EH (cell line): Measurements from ENCODE around the gene COL28A1.
A peak's percentile ranks its signal among the peaks of the same experiment; 100 is the strongest.

Experiments
- DNase-seq: peaks from one replicate; pipeline ENCODE4 v3.0.0-alpha.2; 2015; ENCODE audit warnings: low read depth

COL28A1 gene

DNA sequence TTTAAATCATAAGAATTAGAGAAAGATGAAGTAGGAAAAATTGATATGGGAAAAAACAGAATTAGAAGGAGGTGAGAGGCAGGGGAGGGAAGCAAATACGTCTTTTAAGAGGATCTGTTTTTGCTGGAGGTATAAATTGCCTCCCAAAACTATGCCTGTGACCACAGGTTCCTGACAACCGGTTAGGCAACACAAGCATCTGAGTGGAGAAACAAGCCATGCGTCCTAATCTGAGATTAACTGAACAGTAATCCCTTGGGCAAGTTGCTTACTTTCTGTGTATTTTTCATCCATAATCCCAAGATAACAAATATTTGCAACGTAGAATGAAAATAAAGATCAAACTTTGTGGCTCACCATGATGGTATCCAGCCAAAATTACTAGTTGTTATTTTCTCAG lies 204.2 kb downstream of the COL28A1 start:
- DNase-seq, result no peak

DNA sequence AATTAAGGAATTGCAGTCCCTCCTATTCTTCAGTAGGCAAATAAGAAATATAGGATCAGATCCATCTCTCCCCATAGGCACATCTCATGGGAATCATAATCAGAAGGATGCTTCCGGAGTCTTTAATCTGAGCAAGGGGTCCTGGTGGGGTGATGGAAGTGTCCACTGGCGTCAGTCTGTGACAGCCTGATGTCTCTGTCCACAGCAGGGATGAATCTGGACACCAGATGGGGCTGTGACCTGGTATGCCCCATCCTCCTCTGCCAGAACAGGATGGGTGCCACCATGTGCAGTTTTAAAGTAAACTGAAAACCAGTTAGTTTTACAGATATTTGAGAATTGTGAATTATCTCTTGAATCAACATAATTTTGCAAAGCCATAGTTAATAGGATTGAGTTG lies 204.7 kb downstream of the COL28A1 start:
- peak; percentile 4 for DNase-seq

DNA sequence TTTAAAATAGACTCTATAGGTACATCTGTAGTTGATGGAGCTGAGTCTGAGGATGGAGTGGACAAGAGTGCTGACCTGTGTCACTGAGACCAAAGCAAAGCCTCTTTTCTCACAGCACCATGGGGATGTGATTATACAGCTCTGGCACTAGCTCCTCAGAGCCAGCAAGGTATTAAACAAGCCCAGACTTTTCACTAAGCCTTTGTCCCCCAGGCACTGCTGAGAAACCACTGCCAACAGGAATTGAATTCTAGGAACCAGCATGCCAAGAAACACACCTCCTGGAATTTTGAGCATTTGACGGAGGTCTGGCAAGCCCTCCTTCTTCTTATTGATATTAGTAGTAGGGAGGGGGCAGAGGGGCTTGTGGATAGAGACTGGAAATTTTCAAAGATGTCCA lies 206.3 kb downstream of the COL28A1 start:
- DNase-seq, result no peak

DNA sequence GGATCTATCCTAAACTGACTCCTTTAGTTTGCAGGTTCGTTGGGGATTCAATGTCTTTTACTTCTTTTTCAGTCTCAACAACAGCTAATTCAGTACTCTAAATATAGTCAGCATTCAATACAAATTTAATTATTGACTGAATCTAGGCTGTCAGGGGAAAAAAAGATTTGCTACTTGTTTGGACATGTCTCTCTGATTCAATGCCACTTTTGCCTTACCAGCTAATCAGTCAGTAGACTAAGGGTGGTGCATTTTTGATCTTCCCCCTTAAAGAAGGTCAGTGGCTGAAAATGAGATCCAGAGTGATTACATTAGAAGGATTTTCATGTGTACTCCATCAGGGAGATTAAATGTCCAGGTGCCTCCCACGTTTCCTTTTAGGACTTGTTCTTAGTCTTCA lies 208.2 kb downstream of the COL28A1 start:
- DNase-seq, result no peak

DNA sequence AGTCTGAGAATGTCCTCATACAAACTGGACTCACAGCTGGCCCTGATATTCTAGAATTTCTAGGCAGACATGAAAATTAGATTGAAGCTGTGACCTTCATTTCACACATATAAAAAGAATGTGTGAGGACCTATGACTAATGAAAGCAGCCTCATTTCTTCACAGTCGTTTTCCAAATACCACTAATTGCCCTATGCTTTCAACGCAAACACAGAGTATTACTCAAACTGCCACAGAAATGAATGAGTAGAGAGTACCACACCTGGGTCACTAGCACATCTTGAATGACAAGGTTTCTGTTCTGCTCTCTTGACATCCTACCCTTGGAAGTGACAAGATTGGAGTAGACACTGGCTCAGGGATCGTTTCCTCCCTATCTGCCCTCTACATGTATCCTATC lies 211.0 kb downstream of the COL28A1 start:
- no peak for DNase-seq

DNA sequence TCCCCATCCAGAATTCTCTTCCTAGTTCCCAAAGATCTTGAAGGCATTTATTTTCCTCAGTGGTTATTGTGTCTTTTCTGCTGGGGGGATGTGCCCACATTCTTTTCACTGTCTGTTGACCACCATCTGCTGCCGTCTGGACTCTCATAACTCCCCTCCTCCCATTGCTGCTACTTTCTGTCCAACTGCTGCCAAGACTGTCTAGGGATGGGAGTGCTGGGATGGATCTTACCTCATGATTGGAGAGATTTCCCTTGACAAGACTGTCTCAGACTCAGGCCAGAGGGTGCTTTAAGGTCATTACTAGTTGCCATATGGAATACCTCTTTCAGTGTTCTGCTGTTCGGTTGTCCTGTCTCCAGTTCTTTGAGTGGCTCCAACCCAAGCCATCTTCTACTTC lies 211.8 kb downstream of the COL28A1 start:
- no peak for DNase-seq

DNA sequence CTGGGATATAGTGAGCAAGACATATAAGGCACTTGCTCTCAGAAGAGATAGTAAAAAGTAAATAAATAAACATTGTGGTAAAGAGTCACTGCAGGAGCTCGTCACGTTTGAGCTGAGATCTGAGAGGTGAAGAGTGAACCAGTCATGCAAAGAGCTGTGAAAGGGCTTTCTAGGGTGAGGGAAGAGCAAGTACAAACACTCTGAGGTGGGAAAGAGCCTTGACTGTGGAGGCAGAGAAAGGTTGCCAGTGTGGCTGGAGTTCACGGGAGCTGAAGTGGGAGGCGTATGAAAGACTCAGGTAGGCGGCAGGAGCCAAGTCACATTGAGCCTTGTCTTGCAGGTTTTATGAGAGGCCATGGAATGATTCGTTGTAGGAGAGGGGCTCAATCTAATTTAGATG lies 212.3 kb downstream of the COL28A1 start:
- peak; percentile 6 for DNase-seq

DNA sequence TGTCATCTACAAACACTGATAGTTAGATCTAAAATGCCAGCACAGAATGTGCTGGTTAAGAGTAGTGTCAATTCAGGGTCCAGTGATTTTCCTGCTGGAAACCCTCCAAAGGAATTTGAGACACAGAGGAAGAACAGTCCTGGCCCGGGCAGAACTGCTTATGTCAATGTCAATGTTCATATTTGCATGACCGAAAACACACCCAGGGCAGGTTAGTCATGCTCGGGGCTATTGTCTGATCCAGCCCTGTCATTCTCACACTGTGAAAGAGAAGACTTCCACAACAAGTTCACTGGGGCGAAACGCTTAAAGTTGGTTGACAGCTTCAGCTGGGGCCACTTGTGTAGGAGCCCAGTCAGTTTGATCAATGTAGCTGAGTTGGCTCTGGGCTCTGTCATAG lies 214.0 kb downstream of the COL28A1 start:
- DNase-seq, result no peak

DNA sequence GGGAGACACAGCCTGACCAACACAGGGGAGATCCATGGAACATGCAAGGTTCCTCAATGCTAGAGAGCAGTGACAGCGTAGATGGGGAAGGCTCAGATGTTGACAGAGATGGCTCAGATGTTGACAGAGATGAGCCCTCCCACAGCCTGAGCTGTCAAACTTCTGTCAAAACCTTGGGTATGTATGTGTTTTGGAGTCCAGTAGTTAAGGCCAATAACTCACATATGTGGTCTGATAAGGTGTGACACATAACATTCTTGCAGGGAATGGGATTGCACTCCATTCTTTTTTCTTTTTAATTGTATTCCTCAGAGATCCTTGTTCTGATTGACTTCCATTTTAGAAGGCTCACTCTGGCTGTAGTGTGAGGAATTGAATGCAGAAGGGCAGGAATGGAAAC lies 217.1 kb downstream of the COL28A1 start:
- no peak for DNase-seq

DNA sequence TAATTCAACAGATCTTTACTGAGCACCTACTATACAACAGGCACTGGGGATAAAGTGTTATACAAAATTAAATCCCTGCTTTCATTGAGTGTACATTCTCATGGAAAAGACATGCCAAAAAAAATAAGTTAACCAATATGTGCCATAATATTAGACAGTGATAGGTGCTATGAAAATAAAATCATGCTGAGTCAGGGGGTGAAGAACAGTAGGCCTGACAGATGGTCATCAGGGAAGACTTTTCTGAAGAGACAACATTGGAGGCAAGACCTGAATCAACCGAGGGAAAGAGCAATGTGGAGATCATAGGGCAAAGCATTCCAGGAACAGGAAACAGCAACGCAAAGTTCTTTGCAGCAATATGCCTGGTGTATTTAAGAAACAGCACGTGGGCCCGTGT lies 217.8 kb downstream of the COL28A1 start:
- DNase-seq, result no peak

DNA sequence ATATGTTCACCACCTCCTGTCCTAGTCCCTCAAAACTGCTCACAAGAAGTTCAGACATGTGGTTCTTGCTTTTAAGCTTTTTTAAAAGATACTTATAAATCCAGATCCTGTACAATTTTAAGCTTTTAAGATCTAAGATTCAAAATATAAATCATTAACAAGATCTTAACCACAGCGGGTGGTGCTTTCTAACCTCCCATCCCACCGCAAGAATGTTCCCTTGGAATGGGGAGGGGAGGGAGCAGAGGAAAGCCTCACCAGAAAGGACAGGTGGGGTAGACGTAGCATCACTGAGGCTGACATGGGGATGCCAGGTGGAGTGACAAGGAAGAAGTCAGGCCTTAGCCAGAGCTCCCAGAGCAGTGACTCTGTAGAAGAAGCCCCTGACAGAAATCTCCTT lies 219.8 kb downstream of the COL28A1 start:
- DNase-seq, result no peak

DNA sequence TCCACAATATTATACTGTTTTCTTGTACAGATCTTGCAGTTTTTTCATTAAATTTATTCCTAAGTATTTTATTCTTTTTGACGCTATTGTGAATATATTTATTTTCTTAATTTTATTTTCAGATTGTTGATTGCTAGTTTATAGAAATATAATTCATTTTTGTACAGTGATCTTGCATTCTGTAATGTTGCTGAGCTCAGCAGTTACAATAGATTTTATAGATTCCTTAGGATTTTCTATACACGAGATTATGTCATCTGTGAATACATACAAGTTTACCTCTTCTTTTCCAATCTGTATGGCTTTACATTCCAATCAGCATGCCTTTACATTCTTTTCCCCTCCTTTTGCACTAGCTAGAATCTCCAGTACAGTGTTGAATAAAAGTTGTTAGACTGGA lies 223.3 kb downstream of the COL28A1 start:
- DNase-seq, result no peak

DNA sequence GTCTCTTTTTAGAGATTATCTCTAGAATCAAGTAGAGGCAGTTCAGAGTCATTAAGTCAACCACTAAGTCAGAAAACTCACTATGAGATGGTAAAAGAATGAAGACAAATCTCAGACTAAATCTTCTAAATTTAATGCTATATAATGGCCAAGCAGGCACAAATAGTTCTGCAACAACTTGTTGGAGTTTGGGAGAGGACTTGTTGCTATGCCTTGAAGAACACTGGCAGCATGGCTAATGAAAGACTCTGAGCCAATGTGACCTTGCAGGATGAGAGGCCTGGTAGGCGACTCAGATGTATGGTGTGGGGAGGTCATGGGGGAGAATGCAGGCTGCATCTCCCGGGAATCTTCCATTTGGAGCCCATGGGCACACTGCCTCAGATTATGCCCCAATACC lies 224.7 kb downstream of the COL28A1 start:
- DNase-seq, result no peak

DNA sequence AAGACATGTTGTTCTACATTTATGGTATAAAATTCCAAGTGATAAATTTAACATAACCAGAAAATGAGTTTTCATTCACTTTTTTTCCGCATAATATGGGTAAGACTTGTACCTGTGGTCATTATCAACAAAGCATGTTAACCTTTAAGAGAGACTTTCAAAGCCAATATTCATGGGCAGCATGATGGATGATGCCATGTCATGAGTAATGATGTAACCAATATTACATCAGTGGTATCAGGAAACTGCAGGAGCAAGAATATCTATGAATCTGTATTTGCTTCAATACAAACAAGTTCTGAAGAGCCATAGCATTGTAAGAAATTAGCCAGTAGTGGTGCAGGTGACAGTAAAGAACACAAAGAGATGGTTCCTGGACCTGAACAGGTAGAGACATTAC lies 226.5 kb downstream of the COL28A1 start:
- DNase-seq, result no peak
